Measurements from ENCODE around the gene DCLK1.

Gene DCLK1

DNA sequence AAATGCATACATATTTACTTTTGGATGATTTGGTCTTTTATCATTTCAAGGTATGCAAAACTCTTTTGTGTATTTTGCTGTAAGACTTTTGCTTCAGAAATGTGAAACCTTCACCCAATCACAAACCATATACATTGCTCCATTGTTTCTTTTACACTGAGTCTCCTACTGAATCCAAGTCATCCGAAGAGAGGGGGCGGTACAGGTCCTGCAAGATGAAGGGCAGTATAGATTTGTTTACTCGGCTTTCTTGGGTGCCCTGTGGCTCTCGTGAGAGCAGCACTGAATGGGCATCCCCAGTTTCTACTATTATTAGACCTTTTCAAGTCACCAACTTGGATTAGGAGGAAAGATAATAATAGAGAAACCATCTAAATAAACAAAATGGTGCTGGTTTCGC is 280.6 kb downstream of the DCLK1 start:
- peaks cover 27% of the 10 kb centered on the region for H3K4me1 ChIP-seq (ENCODE audit: control insufficient read depth, low read depth, low read length)
- no peaks in the 10 kb centered on the region for H3K9me3 ChIP-seq (ENCODE audit: control insufficient read depth, low read depth, low read length)
- peaks cover 7% of the 10 kb centered on the region for H3K36me3 ChIP-seq (ENCODE audit: control insufficient read depth, low read depth, low read length)
- no peak overlapping the region for H3K27ac ChIP-seq (ENCODE audit: low read length)
- no peak overlapping the region for H3K4me3 ChIP-seq (ENCODE audit: low read length)
- H3K9ac ChIP-seq (ENCODE audit: low read length): no peak overlapping the region
- no peaks in the 10 kb centered on the region for H3K27me3 ChIP-seq (ENCODE audit: control insufficient read depth, insufficient read depth, low read length)

DNA sequence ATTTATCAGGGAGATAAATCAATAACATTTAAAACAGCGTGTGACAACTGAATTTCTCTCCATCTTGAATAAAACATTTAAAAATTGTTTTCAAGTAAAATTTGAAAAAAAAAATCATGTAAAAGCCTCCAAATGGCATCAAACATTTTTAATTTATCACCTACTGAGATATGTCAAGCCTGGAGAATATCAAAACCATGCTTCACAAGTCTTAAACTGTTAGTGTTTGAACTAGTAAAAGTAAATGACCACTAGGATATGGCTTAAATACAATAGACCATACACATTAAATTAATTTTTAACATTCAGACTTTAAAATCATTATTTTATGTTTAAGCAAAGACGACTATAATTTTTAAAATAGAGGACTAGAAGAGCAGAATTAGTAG is 281.9 kb downstream of the DCLK1 start:
- Histone ChIP-seq H3K9ac (ENCODE audit: low read length) (no peak overlapping the region), H3K27ac (ENCODE audit: low read length) (no peak overlapping the region), H3K4me1 (ENCODE audit: control insufficient read depth, low read depth, low read length) (peaks cover 16% of the 10 kb centered on the region), H3K4me3 (ENCODE audit: low read length) (no peak overlapping the region), H3K27me3 (ENCODE audit: control insufficient read depth, insufficient read depth, low read length) (no peaks in the 10 kb centered on the region), H3K9me3 (ENCODE audit: control insufficient read depth, low read depth, low read length) (no peaks in the 10 kb centered on the region), H3K36me3 (ENCODE audit: control insufficient read depth, low read depth, low read length) (peaks cover 7% of the 10 kb centered on the region)

GRCh38 chr13:35848336-35849255 is 282.6 kb downstream of the DCLK1 start:
- Histone ChIP-seq H3K4me1 (ENCODE audit: control insufficient read depth, low read depth, low read length) (peaks cover 13% of the 10 kb centered on the region), H3K36me3 (ENCODE audit: control insufficient read depth, low read depth, low read length) (peaks cover 7% of the 10 kb centered on the region), H3K27me3 (ENCODE audit: control insufficient read depth, insufficient read depth, low read length) (no peaks in the 10 kb centered on the region), H3K4me3 (ENCODE audit: low read length) (no peak overlapping the region), H3K27ac (ENCODE audit: low read length) (no peak overlapping the region), H3K9ac (ENCODE audit: low read length) (no peak overlapping the region), H3K9me3 (ENCODE audit: control insufficient read depth, low read depth, low read length) (no peaks in the 10 kb centered on the region)

GRCh38 chr13:35843272-35843671 is 287.9 kb downstream of the DCLK1 start:
- H3K27me3 ChIP-seq (ENCODE audit: control insufficient read depth, insufficient read depth, low read length): no peaks in the 10 kb centered on the region
- no peak overlapping the region for H3K4me3 ChIP-seq (ENCODE audit: low read length)
- H3K36me3 ChIP-seq (ENCODE audit: control insufficient read depth, low read depth, low read length): no peaks in the 10 kb centered on the region
- no peaks in the 10 kb centered on the region for H3K9me3 ChIP-seq (ENCODE audit: control insufficient read depth, low read depth, low read length)
- H3K27ac ChIP-seq (ENCODE audit: low read length): no peak overlapping the region
- H3K4me1 ChIP-seq (ENCODE audit: control insufficient read depth, low read depth, low read length): no peaks in the 10 kb centered on the region
- H3K9ac ChIP-seq (ENCODE audit: low read length): no peak overlapping the region

DNA sequence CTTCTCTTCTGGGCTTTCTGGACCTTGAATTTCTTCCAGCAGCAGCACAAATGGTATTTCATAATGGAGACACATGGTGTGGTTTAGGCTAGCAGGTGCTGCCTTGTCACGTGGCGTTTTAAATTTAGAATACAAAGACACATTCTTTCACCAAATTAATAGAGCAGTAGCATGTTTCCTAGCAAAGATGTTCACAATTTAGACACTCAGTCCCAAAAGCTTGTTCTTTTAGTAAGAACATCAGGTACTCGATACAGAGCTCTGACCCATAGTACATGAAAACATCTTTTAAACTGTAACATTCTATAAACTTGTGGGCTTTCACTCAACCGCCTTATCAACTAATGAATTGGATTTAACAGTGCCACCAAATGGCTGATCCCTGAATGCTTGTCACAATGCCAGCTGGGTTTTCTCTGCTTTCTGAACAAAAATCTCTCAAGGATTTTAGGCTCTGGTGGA is 290.1 kb downstream of the DCLK1 start:
- Histone ChIP-seq H3K9ac (ENCODE audit: low read length) (no peak overlapping the region), H3K36me3 (ENCODE audit: control insufficient read depth, low read depth, low read length) (no peaks in the 10 kb centered on the region)

DNA sequence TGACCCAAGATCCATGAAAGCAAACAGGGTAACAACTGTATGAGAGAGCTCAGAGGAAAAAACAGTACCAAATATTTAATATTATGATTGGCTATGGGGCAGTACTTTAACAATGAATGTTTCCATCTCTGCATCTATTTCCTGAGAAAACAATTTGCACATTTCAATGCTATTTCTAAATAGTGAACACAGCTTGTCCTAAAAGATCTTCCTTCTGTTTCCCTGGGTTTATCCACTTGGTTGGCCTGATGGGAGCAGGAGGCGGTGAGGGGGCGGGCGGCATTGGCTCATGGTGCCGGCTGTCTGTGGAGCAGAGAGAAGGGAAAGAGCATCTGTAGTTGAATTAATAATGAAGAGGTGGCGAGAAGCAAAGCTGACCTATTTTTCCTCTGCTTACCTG is 291.4 kb downstream of the DCLK1 start:
- Histone ChIP-seq H3K4me3 (ENCODE audit: low read length) (no peak overlapping the region), H3K27me3 (ENCODE audit: control insufficient read depth, insufficient read depth, low read length) (no peaks in the 10 kb centered on the region), H3K27ac (ENCODE audit: low read length) (no peak overlapping the region), H3K9me3 (ENCODE audit: control insufficient read depth, low read depth, low read length) (no peaks in the 10 kb centered on the region), H3K36me3 (ENCODE audit: control insufficient read depth, low read depth, low read length) (no peaks in the 10 kb centered on the region), H3K4me1 (ENCODE audit: control insufficient read depth, low read depth, low read length) (no peaks in the 10 kb centered on the region), H3K9ac (ENCODE audit: low read length) (no peak overlapping the region)

More for the DNA sequence above, 290.1 kb downstream of the DCLK1 start:
- no peak overlapping the region for H3K27ac ChIP-seq (ENCODE audit: low read length)
- no peaks in the 10 kb centered on the region for H3K9me3 ChIP-seq (ENCODE audit: control insufficient read depth, low read depth, low read length)
- H3K4me1 ChIP-seq (ENCODE audit: control insufficient read depth, low read depth, low read length): no peaks in the 10 kb centered on the region
- no peaks in the 10 kb centered on the region for H3K27me3 ChIP-seq (ENCODE audit: control insufficient read depth, insufficient read depth, low read length)
- H3K4me3 ChIP-seq (ENCODE audit: low read length): no peak overlapping the region

DNA sequence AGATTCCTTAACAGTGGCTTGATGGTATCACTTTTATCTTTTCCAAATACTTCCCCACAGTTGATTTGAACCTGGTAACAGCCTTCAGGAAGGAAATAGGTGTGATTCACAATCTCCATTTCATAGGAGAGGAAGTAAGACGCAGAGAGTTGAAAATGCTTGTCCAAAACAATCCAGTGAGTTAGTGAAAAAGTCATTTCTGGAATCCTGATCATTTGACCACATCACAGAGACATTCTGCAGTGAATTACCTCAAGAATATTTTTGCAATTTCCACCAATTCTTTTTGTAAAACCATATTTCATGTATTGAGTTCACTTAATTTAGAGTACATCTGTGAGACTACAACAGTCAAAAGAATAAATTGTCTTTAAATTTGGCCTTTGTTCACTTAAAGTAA is 292.8 kb downstream of the DCLK1 start:
- no peaks in the 10 kb centered on the region for H3K4me1 ChIP-seq (ENCODE audit: control insufficient read depth, low read depth, low read length)
- no peaks in the 10 kb centered on the region for H3K9me3 ChIP-seq (ENCODE audit: control insufficient read depth, low read depth, low read length)
- H3K4me3 ChIP-seq (ENCODE audit: low read length): no peak overlapping the region
- H3K27ac ChIP-seq (ENCODE audit: low read length): no peak overlapping the region
- no peaks in the 10 kb centered on the region for H3K27me3 ChIP-seq (ENCODE audit: control insufficient read depth, insufficient read depth, low read length)
- no peak overlapping the region for H3K9ac ChIP-seq (ENCODE audit: low read length)
- no peaks in the 10 kb centered on the region for H3K36me3 ChIP-seq (ENCODE audit: control insufficient read depth, low read depth, low read length)

GRCh38 chr13:35836446-35836845 is 294.7 kb downstream of the DCLK1 start:
- no peak overlapping the region for H3K4me3 ChIP-seq (ENCODE audit: low read length)
- no peak overlapping the region for H3K27ac ChIP-seq (ENCODE audit: low read length)
- H3K4me1 ChIP-seq (ENCODE audit: control insufficient read depth, low read depth, low read length): no peaks in the 10 kb centered on the region
- H3K27me3 ChIP-seq (ENCODE audit: control insufficient read depth, insufficient read depth, low read length): no peaks in the 10 kb centered on the region
- H3K9me3 ChIP-seq (ENCODE audit: control insufficient read depth, low read depth, low read length): no peaks in the 10 kb centered on the region
- no peaks in the 10 kb centered on the region for H3K36me3 ChIP-seq (ENCODE audit: control insufficient read depth, low read depth, low read length)
- H3K9ac ChIP-seq (ENCODE audit: low read length): no peak overlapping the region

DNA sequence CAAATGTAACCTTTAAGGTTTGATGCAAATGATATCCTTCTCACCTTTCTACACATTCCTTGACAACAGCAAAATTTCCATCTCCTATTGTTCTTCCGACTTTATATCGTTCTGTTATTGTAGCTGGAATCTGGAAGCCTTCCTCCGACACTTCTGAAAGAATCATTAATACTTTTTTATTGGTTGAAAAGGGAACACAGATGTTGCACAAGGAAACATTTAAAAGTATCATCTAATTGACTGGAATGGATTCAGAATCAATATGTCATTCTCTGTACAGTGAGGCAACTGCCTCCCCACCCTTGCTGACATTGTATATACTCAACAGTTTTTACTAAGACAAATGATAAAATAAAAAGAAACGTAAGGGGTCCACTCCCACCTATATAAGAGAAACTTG is 295.2 kb downstream of the DCLK1 start:
- Histone ChIP-seq H3K36me3 (ENCODE audit: control insufficient read depth, low read depth, low read length) (no peaks in the 10 kb centered on the region), H3K9me3 (ENCODE audit: control insufficient read depth, low read depth, low read length) (no peaks in the 10 kb centered on the region), H3K27me3 (ENCODE audit: control insufficient read depth, insufficient read depth, low read length) (no peaks in the 10 kb centered on the region), H3K9ac (ENCODE audit: low read length) (no peak overlapping the region), H3K27ac (ENCODE audit: low read length) (no peak overlapping the region), H3K4me1 (ENCODE audit: control insufficient read depth, low read depth, low read length) (no peaks in the 10 kb centered on the region), H3K4me3 (ENCODE audit: low read length) (no peak overlapping the region)

GRCh38 chr13:35833608-35834275 is 297.4 kb downstream of the DCLK1 start:
- no peak overlapping the region for H3K4me3 ChIP-seq (ENCODE audit: low read length)
- no peaks in the 10 kb centered on the region for H3K36me3 ChIP-seq (ENCODE audit: control insufficient read depth, low read depth, low read length)
- H3K27ac ChIP-seq (ENCODE audit: low read length): no peak overlapping the region
- no peaks in the 10 kb centered on the region for H3K27me3 ChIP-seq (ENCODE audit: control insufficient read depth, insufficient read depth, low read length)
- H3K9me3 ChIP-seq (ENCODE audit: control insufficient read depth, low read depth, low read length): no peaks in the 10 kb centered on the region
- no peaks in the 10 kb centered on the region for H3K4me1 ChIP-seq (ENCODE audit: control insufficient read depth, low read depth, low read length)
- no peak overlapping the region for H3K9ac ChIP-seq (ENCODE audit: low read length)

GRCh38 chr13:35833031-35833430 is 298.2 kb downstream of the DCLK1 start:
- Histone ChIP-seq H3K4me3 (ENCODE audit: low read length) (no peak overlapping the region), H3K9ac (ENCODE audit: low read length) (no peak overlapping the region), H3K4me1 (ENCODE audit: control insufficient read depth, low read depth, low read length) (no peaks in the 10 kb centered on the region), H3K27ac (ENCODE audit: low read length) (no peak overlapping the region), H3K27me3 (ENCODE audit: control insufficient read depth, insufficient read depth, low read length) (no peaks in the 10 kb centered on the region), H3K36me3 (ENCODE audit: control insufficient read depth, low read depth, low read length) (no peaks in the 10 kb centered on the region), H3K9me3 (ENCODE audit: control insufficient read depth, low read depth, low read length) (no peaks in the 10 kb centered on the region)
